Measurements from ENCODE around the gene TUBA8.
"Not testable (repeated sequence)": the region's sequence is repeated elsewhere in the genome, so short reads cannot be mapped to it uniquely, and the experiment has no call there.

The TUBA8 gene

GRCh38 chr22:18163843-18164242 lies 53.2 kb downstream of the TUBA8 start:
- not testable (repeated sequence) for FAIRE-seq; DNase-seq (ENCODE audit: insufficient read length, low spot score)

- not testable (repeated sequence) for DNase-seq (ENCODE audit: insufficient read length, low spot score); FAIRE-seq
Measured at GRCh38 chr22:18164584-18164983, 54.0 kb downstream of the TUBA8 start.

GRCh38 chr22:18165356-18165755 lies 54.7 kb downstream of the TUBA8 start:
- not testable (repeated sequence) for DNase-seq (ENCODE audit: insufficient read length, low spot score); FAIRE-seq

- DNase-seq (ENCODE audit: insufficient read length, low spot score); FAIRE-seq: not testable (repeated sequence)
Measured at GRCh38 chr22:18170284-18170683, 59.7 kb downstream of the TUBA8 start.

GRCh38 chr22:18172203-18172602 lies 61.6 kb downstream of the TUBA8 start:
- FAIRE-seq; DNase-seq (ENCODE audit: insufficient read length, low spot score): not testable (repeated sequence)

- FAIRE-seq; DNase-seq (ENCODE audit: insufficient read length, low spot score): not testable (repeated sequence)
Measured at GRCh38 chr22:18172776-18173175, 62.2 kb downstream of the TUBA8 start.

- not testable (repeated sequence) for DNase-seq (ENCODE audit: insufficient read length, low spot score); FAIRE-seq
Measured at GRCh38 chr22:18173441-18173840, 62.8 kb downstream of the TUBA8 start.

Measured in HTR-8/SVneo (cell line).